Astrocyte (in vitro differentiated cells and primary cell): Measurements from ENCODE around the gene TREX2.

ENCODE experiments used
- CTCF ChIP-seq: IDR thresholded peaks from 2 replicates; pipeline ENCODE4 v1.5.1; 2011; ENCODE audit warnings: low read depth, mild to moderate bottlenecking, inconsistent platforms, low read length, moderate library complexity; ENCODE audit not compliant: insufficient read depth
- EZH2 ChIP-seq: IDR thresholded peaks from 2 replicates; pipeline ENCODE4 v1.6.1; 2012; ENCODE audit warnings: mild to moderate bottlenecking, low read length, inconsistent platforms; ENCODE audit not compliant: insufficient read depth

- TF ChIP-seq CTCF (no peak), EZH2 (no peak)
Observed at GRCh38 chrX:153397256-153397960, 48.4 kb downstream of the TREX2 start.
